ENCODE data around the gene THRB. TPM values are rescaled to one million over a fixed set of nuclear protein-coding genes. Genes with fewer than 3 reads are reported as not detected.

The THRB gene
- total RNA-seq, 2 donors from 2014 or later = 6.7 to 6.9 TPM

- TF ChIP-seq POLR2A (IDR thresholded peaks at IDR 0.05) (no peak), CTCF (IDR thresholded peaks at IDR 0.05) (no peak)
- Histone ChIP-seq H3K27ac (no peak overlapping the region), H3K36me3 (replicated peaks in 1 of 2; ENCODE audit: insufficient read depth in 1 of 2, low read depth in 2 of 2) (no peaks in the 10 kb centered on the region), H3K4me1 (peaks cover 5% of the 10 kb centered on the region), H3K9me3 (no peaks in the 10 kb centered on the region), H3K27me3 (no peaks in the 10 kb centered on the region), H3K4me3 (no peak overlapping the region)
- 64 to 86% methylated on average over 4 of the region's 4 CpGs for WGBS, 2 donors
- ATAC-seq = no peak
- intact Hi-C loops (cut with DNase I) = no loop called here
- DNase-seq = no peak
Measured at GRCh38 chr3:24340966-24341365, 153.7 kb downstream of the THRB start.

- WGBS, 2 donors = 64 to 89% methylated on average over 1 of the region's 1 CpG
- intact Hi-C loops (cut with DNase I) = no loop called here
- DNase-seq (no peak), ATAC-seq (no peak)
- no peak for TF ChIP-seq POLR2A (IDR thresholded peaks at IDR 0.05)
- TF ChIP-seq CTCF (IDR thresholded peaks at IDR 0.05) = no peak
- Histone ChIP-seq H3K27me3 (no peaks in the 10 kb centered on the region), H3K4me3 (no peak overlapping the region), H3K4me1 (peaks cover 5% of the 10 kb centered on the region), H3K9me3 (no peaks in the 10 kb centered on the region), H3K36me3 (replicated peaks in 1 of 2; ENCODE audit: insufficient read depth in 1 of 2, low read depth in 2 of 2) (no peaks in the 10 kb centered on the region), H3K27ac (no peak overlapping the region)
Measured at GRCh38 chr3:24340161-24340560, 154.5 kb downstream of the THRB start.

- Histone ChIP-seq H3K4me1 (no peaks in the 10 kb centered on the region), H3K27me3 (no peaks in the 10 kb centered on the region), H3K36me3 (replicated peaks in 1 of 2; ENCODE audit: insufficient read depth in 1 of 2, low read depth in 2 of 2) (no peaks in the 10 kb centered on the region), H3K27ac (no peak overlapping the region), H3K9me3 (no peaks in the 10 kb centered on the region), H3K4me3 (no peak overlapping the region)
- WGBS, 2 donors = 76 to 82% methylated on average over 5 of the region's 5 CpGs
- TF ChIP-seq CTCF (IDR thresholded peaks at IDR 0.05) = no peak
- no peak for TF ChIP-seq POLR2A (IDR thresholded peaks at IDR 0.05)
- intact Hi-C loops (cut with DNase I) = no loop called here
- DNase-seq (no peak), ATAC-seq (no peak)
Measured at GRCh38 chr3:24339266-24339825, 155.3 kb downstream of the THRB start.

- Histone ChIP-seq H3K9me3 (no peaks in the 10 kb centered on the region), H3K4me1 (no peaks in the 10 kb centered on the region)
- intact Hi-C loops (cut with DNase I) = no loop called here
Measured at GRCh38 chr3:24338409-24339130, 156.1 kb downstream of the THRB start.

More at GRCh38 chr3:24338409-24339130, 156.1 kb downstream of the THRB start:
- H3K36me3 ChIP-seq (replicated peaks in 1 of 2; ENCODE audit: insufficient read depth in 1 of 2, low read depth in 2 of 2) = no peaks in the 10 kb centered on the region
- no peak overlapping the region for H3K27ac ChIP-seq
- no peak for TF ChIP-seq POLR2A (IDR thresholded peaks at IDR 0.05)
- no peak for TF ChIP-seq CTCF (IDR thresholded peaks at IDR 0.05)
- H3K27me3 ChIP-seq = no peaks in the 10 kb centered on the region
- no peak for ATAC-seq
- WGBS, 2 donors = 53 to 57% methylated on average over 5 of the region's 5 CpGs
- H3K4me3 ChIP-seq = no peak overlapping the region
- DNase-seq = no peak
